DOHH2 (cell line): Measurements from ENCODE around the gene TMEM45B.

Experiments used
- H3F3A ChIP-seq: fragments of 200-600 bp; sonication (generic), shearing (Covaris generic); 2 replicates; pipeline ENCODE4 v1.6.0; 2016; ENCODE audit warnings: antibody characterized with exemption, mild to moderate bottlenecking; ENCODE audit not compliant: control insufficient read depth, insufficient read depth
- H3K27ac ChIP-seq: fragments of 200-600 bp; sonication (generic); 2 replicates; pipeline ENCODE4 v1.5.1; 2014; ENCODE audit warnings: low read depth, mild to moderate bottlenecking, low read length, moderate library complexity
- H3K27me3 ChIP-seq: fragments of 200-600 bp; sonication (generic); 2 replicates; pipeline ENCODE4 v1.6.1; 2014; ENCODE audit warnings: mild to moderate bottlenecking, low read length, mixed read lengths; ENCODE audit not compliant: control insufficient read depth
- H3K36me3 ChIP-seq: fragments of 200-600 bp; sonication (generic); 2 replicates; pipeline ENCODE4 v1.6.1; 2014; ENCODE audit warnings: mild to moderate bottlenecking, low read length, moderate library complexity, mixed read lengths; ENCODE audit not compliant: control insufficient read depth
- H3K4me1 ChIP-seq: fragments of 200-600 bp; sonication (generic); 2 replicates; pipeline ENCODE4 v1.6.1; 2014; ENCODE audit warnings: mild to moderate bottlenecking, low read length, mixed read lengths; ENCODE audit not compliant: control insufficient read depth
- H3K4me2 ChIP-seq: fragments of 200-600 bp; sonication (generic); 2 replicates; pipeline ENCODE4 v1.6.0; 2014; ENCODE audit warnings: mild to moderate bottlenecking, low read length, moderate library complexity
- H3K4me3 ChIP-seq: fragments of 200-600 bp; sonication (generic); 2 replicates; pipeline ENCODE4 v1.5.1; 2014; ENCODE audit warnings: mild to moderate bottlenecking, low read length, mixed read lengths
- H3K79me2 ChIP-seq: fragments of 200-600 bp; sonication (generic); 2 replicates; pipeline ENCODE4 v1.6.1; 2014; ENCODE audit warnings: mild to moderate bottlenecking, low read length, mixed read lengths; ENCODE audit not compliant: control insufficient read depth
- H3K9me2 ChIP-seq: fragments of 200-600 bp; sonication (generic); replicated peaks from 2 replicates; pipeline ENCODE4 v1.6.1; 2014; ENCODE audit warnings: mild to moderate bottlenecking, low read length, mixed read lengths; ENCODE audit not compliant: control insufficient read depth
- H3K9me3 ChIP-seq: fragments of 200-600 bp; sonication (generic); 2 replicates; pipeline ENCODE4 v1.6.1; 2014; ENCODE audit warnings: antibody characterized with exemption, low read length, mixed read lengths; ENCODE audit not compliant: control insufficient read depth, insufficient read depth
- H4K20me1 ChIP-seq: fragments of 200-600 bp; sonication (generic); 2 replicates; pipeline ENCODE4 v1.6.0; 2014; ENCODE audit warnings: low read depth, mild to moderate bottlenecking, antibody characterized with exemption, low read length, moderate library complexity; ENCODE audit not compliant: control insufficient read depth, insufficient read depth
- EZH2phosphoT487 ChIP-seq: fragments of 200-600 bp; sonication (generic); IDR thresholded peaks from 2 replicates; pipeline ENCODE4 v1.6.1; 2017; ENCODE audit warnings: borderline replicate concordance, mild to moderate bottlenecking, antibody characterized with exemption, low read length, moderate library complexity, mixed read lengths
- TF ChIP-seq, protein P1 (sequence below): fragments of 200-600 bp; sonication (generic); IDR thresholded peaks from one replicate; pipeline ENCODE4 v1.5.1; 2014; ENCODE audit warnings: antibody characterized with exemption, mild to moderate bottlenecking, low read depth, low read length; ENCODE audit not compliant: poor library complexity, severe bottlenecking

TMEM45B gene

DNA sequence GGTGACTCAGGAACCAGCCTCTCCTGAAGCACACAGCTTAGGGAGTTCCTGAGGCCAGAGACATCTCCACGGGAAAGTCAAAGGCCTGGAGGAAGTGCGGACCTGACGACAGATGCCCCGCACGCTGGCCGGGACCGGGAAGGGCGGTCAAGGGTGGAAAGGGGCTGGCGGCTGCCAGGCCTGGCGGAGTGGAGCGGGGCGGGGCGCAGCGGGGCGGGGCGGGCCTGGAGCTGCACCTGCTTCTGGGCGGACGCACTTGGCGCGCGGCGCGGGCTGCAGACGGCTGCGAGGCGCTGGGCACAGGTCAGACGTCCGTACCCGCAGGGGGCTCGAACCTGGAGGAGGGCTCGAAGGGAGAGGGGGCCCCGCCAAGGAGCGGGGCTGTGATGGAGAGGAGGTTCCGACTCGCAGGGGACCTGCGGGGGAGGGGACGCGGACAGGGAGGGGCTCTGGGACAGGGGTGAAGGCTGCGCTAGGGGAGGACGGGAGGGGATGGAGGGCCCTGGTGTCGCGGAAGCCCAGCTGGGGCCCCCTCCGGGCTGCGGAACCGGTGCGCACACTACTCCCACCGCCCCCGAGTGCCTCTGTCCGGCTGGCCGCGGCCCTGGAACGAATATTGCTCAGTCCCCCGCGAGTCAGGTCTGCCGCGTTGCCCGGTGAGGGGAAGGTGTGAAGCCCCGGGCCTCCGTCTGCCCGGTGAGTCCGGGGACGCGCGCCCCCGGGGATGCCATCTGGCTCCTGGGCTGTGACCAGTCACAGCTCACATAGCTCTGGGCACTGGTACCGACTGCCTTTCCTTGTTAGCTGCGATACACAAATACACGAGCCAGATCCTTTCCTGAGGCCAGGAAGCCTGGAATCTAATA is at the start of gene TMEM45B:
TMEM45B (plus strand) TSS at position 253 of the 866 bp plus-strand sequence. CDS start 36,635 bp downstream, outside the sequence.
- TF ChIP-seq EZH2phosphoT487 = no peak
- TF ChIP-seq, protein P1, sequence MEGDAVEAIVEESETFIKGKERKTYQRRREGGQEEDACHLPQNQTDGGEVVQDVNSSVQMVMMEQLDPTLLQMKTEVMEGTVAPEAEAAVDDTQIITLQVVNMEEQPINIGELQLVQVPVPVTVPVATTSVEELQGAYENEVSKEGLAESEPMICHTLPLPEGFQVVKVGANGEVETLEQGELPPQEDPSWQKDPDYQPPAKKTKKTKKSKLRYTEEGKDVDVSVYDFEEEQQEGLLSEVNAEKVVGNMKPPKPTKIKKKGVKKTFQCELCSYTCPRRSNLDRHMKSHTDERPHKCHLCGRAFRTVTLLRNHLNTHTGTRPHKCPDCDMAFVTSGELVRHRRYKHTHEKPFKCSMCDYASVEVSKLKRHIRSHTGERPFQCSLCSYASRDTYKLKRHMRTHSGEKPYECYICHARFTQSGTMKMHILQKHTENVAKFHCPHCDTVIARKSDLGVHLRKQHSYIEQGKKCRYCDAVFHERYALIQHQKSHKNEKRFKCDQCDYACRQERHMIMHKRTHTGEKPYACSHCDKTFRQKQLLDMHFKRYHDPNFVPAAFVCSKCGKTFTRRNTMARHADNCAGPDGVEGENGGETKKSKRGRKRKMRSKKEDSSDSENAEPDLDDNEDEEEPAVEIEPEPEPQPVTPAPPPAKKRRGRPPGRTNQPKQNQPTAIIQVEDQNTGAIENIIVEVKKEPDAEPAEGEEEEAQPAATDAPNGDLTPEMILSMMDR = no peak
- Histone ChIP-seq H3K36me3 (no peaks in the 10 kb centered on the region), H3K27ac (no peak within 1 kb of the TSS), H3K9me2 (no peaks in the 10 kb centered on the region), H3K4me1 (no peaks in the 10 kb centered on the region), H3K4me3 (no peak within 1 kb of the TSS), H3K9me3 (no peaks in the 10 kb centered on the region), H3K79me2 (no peaks in the 10 kb centered on the region), H3F3A (no peaks in the 10 kb centered on the region), H3K27me3 (peaks cover 4% of the 10 kb centered on the region; the same call in 1 of the 2 replicates), H3K4me2 (no peak within 1 kb of the TSS), H4K20me1 (no peaks in the 10 kb centered on the region)

DNA sequence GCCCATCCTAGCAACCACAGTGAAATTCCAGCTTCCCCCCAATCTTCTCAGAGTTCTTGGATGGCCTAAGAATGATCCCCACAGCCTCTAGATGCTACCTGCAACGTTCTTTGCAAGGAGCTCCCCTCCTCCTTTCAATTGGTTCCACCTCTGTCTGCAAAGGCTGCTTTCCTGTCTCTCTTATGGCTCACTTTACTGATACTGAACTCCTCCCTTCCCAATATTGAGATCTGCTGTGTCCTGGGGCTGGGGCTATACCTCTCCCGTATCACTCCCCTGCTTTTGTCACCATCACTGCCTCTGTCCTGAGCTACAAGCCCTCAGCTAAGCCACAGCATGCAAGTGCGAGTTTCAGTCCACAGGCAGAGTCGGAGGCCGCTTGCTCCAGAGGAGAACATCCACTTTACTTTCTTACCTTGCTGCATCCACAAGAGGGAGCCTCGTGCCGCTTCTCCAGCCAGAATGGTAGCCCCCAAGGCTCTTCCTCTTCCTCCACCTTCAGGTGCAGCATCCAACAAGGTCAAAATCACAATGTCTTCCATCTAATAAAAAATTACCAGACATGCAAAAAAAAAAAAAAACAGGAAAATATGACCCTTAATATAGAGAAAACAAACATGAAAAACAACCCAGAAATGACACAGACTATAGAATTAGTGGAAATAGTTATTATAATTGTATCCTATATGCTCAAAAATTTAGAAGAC is 48.6 kb upstream of the TMEM45B start:
- no peaks in the 10 kb centered on the region for H3K9me2 ChIP-seq
- H3K4me3 ChIP-seq = no peak overlapping the region
- H3K79me2 ChIP-seq = no peaks in the 10 kb centered on the region
- no peaks in the 10 kb centered on the region for H3K36me3 ChIP-seq
- no peak overlapping the region for H3K4me2 ChIP-seq
- no peaks in the 10 kb centered on the region for H3K9me3 ChIP-seq
- no peak for TF ChIP-seq EZH2phosphoT487
- TF ChIP-seq, protein P1 = peak; percentile 64
- H4K20me1 ChIP-seq = no peaks in the 10 kb centered on the region
- no peaks in the 10 kb centered on the region for H3F3A ChIP-seq
- H3K27ac ChIP-seq = no peak overlapping the region
- no peaks in the 10 kb centered on the region; the same call in 1 of the 2 replicates for H3K27me3 ChIP-seq
- H3K4me1 ChIP-seq = no peaks in the 10 kb centered on the region

DNA sequence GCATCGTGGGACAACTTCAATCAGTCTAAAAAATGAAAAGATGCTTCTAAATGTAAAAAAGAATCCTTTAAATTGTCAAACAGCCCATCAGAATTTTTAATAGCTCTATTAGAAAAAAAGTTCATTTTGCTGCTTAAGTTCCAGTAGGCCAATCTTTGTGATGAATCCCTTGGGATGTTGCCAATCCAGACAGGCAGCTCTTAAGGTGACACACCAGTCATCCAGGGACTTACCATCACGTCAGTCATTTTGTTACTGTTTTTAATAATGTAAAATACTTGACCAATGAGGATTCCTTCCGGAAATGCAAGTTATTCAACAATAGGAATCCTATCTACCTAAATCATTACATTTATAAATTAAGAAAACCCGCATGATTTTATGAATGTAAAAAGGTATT is 47.8 kb upstream of the TMEM45B start:
- TF ChIP-seq, protein P1 = no peak
- TF ChIP-seq EZH2phosphoT487 = no peak
- Histone ChIP-seq H3K9me3 (no peaks in the 10 kb centered on the region), H4K20me1 (no peaks in the 10 kb centered on the region), H3K27me3 (no peaks in the 10 kb centered on the region; the same call in 1 of the 2 replicates), H3F3A (no peaks in the 10 kb centered on the region), H3K4me1 (no peaks in the 10 kb centered on the region), H3K27ac (no peak overlapping the region), H3K9me2 (no peaks in the 10 kb centered on the region), H3K79me2 (no peaks in the 10 kb centered on the region), H3K4me3 (no peak overlapping the region), H3K4me2 (no peak overlapping the region), H3K36me3 (no peaks in the 10 kb centered on the region)
